Measurements from ENCODE around the gene NAA10. TPM values are rescaled to one million over a fixed set of nuclear protein-coding genes. Genes with fewer than 3 reads are reported as not detected.

The NAA10 gene
- total RNA-seq, 1 experiment from 2014 or later = 107 TPM

DNA sequence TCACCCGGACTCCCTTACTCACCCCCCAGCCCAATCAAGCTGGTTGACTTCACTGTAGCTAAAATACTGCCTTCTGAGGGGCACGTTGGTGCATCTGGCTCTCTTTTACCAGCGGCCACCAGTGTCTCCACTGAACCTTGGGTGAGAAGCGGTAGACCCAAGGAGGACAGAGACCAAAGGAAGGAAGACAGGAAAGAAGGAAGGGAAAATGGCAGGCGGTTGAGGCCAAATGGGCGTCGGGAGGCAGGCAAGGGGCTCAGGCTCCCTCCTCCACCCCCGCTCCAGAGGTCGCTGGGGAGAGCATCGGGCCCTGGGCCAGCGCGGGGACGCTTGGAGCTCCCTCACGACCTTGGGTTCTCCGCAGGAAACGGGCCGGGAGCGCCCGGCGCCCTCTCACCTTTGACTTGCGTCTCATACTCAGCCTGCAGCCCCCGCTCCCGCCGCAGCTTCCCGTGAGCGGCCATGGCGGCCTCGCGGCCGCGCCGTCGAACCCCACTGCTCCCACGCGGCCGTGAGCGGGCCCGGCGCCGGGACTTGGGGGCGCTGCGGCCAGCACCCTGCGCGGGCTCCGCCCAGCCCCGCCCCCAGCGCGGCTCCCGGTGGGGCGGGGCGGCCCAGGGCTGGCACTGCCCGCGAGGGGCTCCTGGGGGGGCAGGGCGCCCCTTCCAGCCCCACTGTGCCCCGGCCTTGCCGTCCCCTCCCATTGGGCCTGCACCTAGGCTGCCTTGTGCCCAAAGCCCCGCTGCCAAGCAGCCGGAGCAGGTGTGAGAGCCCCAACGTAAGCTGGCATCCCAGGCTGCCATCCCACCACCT, 8.9 kb downstream of the NAA10 start, which contains the start of gene ARHGAP4:
Gene ARHGAP4, minus strand, starts transcription at position 526 of the 813 bp plus-strand sequence. Its CDS starts 62 bp downstream, at position 464.
- CTCF ChIA-PET = interaction anchor here (0.5 to 6.9 kb wide), 13 partner anchors 9 to 199 kb away, joined by 3 to 116 read pairs (median 5); partner anchors contain the start of genes NAA10 and RENBP
- no peaks in the 10 kb centered on the region for H3K36me3 Mint-ChIP-seq
- peak; percentile 51 for TF ChIP-seq FOXP1 (CRISPR knock-in tag; IDR thresholded peaks at IDR 0.05; ENCODE audit: borderline replicate concordance)
- TF ChIP-seq, protein P1, sequence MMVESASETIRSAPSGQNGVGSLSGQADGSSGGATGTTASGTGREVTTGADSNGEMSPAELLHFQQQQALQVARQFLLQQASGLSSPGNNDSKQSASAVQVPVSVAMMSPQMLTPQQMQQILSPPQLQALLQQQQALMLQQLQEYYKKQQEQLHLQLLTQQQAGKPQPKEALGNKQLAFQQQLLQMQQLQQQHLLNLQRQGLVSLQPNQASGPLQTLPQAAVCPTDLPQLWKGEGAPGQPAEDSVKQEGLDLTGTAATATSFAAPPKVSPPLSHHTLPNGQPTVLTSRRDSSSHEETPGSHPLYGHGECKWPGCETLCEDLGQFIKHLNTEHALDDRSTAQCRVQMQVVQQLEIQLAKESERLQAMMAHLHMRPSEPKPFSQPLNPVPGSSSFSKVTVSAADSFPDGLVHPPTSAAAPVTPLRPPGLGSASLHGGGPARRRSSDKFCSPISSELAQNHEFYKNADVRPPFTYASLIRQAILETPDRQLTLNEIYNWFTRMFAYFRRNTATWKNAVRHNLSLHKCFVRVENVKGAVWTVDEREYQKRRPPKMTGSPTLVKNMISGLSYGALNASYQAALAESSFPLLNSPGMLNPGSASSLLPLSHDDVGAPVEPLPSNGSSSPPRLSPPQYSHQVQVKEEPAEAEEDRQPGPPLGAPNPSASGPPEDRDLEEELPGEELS (CRISPR knock-in tag; IDR thresholded peaks at IDR 0.05) = no peak
- no peak for TF ChIP-seq STAT6 (CRISPR knock-in tag; conservative IDR thresholded peaks at IDR 0.05; ENCODE audit: low read depth)
- TF ChIP-seq, protein P2, sequence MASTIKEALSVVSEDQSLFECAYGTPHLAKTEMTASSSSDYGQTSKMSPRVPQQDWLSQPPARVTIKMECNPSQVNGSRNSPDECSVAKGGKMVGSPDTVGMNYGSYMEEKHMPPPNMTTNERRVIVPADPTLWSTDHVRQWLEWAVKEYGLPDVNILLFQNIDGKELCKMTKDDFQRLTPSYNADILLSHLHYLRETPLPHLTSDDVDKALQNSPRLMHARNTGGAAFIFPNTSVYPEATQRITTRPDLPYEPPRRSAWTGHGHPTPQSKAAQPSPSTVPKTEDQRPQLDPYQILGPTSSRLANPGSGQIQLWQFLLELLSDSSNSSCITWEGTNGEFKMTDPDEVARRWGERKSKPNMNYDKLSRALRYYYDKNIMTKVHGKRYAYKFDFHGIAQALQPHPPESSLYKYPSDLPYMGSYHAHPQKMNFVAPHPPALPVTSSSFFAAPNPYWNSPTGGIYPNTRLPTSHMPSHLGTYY (CRISPR knock-in tag; IDR thresholded peaks at IDR 0.05) = no peak
- TF ChIP-seq ZNF138 (CRISPR knock-in tag; conservative IDR thresholded peaks at IDR 0.05) = no peak
- TF ChIP-seq KAT7 (CRISPR knock-in tag; IDR thresholded peaks at IDR 0.05; ENCODE audit: borderline replicate concordance) = no peak
- no peak for TF ChIP-seq NR1H2 (CRISPR knock-in tag; IDR thresholded peaks at IDR 0.05)
- TF ChIP-seq, protein P3, sequence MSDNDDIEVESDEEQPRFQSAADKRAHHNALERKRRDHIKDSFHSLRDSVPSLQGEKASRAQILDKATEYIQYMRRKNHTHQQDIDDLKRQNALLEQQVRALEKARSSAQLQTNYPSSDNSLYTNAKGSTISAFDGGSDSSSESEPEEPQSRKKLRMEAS (CRISPR knock-in tag; IDR thresholded peaks at IDR 0.05) = 0 out of 2 replicates have a peak, but pooled peaks have one; percentile 15
- peak; percentile 43; the same call in 1 of the 2 replicates for TF ChIP-seq NFE2L1 (CRISPR knock-in tag; IDR thresholded peaks at IDR 0.05)
- TF ChIP-seq USF1 (CRISPR knock-in tag; IDR thresholded peaks at IDR 0.05) = no peak
- no peak for TF ChIP-seq SMAD4 (CRISPR knock-in tag; IDR thresholded peaks at IDR 0.05)
- TF ChIP-seq TEAD4 (CRISPR knock-in tag; IDR thresholded peaks at IDR 0.05) = no peak
- TF ChIP-seq MYBL2 (CRISPR knock-in tag; IDR thresholded peaks at IDR 0.05) = no peak
- 0 out of 2 replicates have a peak, but pooled peaks have one; percentile 25 for TF ChIP-seq JUN (CRISPR knock-in tag; IDR thresholded peaks at IDR 0.05)
- TF ChIP-seq NR3C1 (CRISPR knock-in tag; conservative IDR thresholded peaks at IDR 0.05; ENCODE audit: low read depth) = no peak
- TF ChIP-seq, protein P4, sequence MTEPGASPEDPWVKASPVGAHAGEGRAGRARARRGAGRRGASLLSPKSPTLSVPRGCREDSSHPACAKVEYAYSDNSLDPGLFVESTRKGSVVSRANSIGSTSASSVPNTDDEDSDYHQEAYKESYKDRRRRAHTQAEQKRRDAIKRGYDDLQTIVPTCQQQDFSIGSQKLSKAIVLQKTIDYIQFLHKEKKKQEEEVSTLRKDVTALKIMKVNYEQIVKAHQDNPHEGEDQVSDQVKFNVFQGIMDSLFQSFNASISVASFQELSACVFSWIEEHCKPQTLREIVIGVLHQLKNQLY (CRISPR knock-in tag; IDR thresholded peaks at IDR 0.05) = no peak
- TF ChIP-seq ZNF671 (CRISPR knock-in tag; IDR thresholded peaks at IDR 0.05) = peak; percentile 22; the same call in 1 of the 2 replicates
- no peak for TF ChIP-seq ZNF317 (CRISPR knock-in tag; IDR thresholded peaks at IDR 0.05; ENCODE audit: borderline replicate concordance, low read depth)
- TF ChIP-seq SP1 (CRISPR knock-in tag; conservative IDR thresholded peaks at IDR 0.05) = peak; percentile 58; the same call in 1 of the 2 replicates
- peak; percentile 79; the same call in 1 of the 2 replicates for TF ChIP-seq NFATC4 (CRISPR knock-in tag; IDR thresholded peaks at IDR 0.05)
- TF ChIP-seq, protein P5, sequence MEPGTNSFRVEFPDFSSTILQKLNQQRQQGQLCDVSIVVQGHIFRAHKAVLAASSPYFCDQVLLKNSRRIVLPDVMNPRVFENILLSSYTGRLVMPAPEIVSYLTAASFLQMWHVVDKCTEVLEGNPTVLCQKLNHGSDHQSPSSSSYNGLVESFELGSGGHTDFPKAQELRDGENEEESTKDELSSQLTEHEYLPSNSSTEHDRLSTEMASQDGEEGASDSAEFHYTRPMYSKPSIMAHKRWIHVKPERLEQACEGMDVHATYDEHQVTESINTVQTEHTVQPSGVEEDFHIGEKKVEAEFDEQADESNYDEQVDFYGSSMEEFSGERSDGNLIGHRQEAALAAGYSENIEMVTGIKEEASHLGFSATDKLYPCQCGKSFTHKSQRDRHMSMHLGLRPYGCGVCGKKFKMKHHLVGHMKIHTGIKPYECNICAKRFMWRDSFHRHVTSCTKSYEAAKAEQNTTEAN (CRISPR knock-in tag; IDR thresholded peaks at IDR 0.05) = 0 out of 2 replicates have a peak, but pooled peaks have one; percentile 56
- TF ChIP-seq ZNF263 (CRISPR knock-in tag; IDR thresholded peaks at IDR 0.05; ENCODE audit: low read depth) = no peak
- TF ChIP-seq, protein P6, sequence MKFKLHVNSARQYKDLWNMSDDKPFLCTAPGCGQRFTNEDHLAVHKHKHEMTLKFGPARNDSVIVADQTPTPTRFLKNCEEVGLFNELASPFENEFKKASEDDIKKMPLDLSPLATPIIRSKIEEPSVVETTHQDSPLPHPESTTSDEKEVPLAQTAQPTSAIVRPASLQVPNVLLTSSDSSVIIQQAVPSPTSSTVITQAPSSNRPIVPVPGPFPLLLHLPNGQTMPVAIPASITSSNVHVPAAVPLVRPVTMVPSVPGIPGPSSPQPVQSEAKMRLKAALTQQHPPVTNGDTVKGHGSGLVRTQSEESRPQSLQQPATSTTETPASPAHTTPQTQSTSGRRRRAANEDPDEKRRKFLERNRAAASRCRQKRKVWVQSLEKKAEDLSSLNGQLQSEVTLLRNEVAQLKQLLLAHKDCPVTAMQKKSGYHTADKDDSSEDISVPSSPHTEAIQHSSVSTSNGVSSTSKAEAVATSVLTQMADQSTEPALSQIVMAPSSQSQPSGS (CRISPR knock-in tag; IDR thresholded peaks at IDR 0.05; ENCODE audit: borderline replicate concordance, low read depth) = no peak
- TF ChIP-seq ZSCAN18 (CRISPR knock-in tag; IDR thresholded peaks at IDR 0.05) = no peak

More for the DNA sequence above, 8.9 kb downstream of the NAA10 start, which contains the start of gene ARHGAP4:
- H3K9me3 Mint-ChIP-seq = no peaks in the 10 kb centered on the region
- ATAC-seq (no peak), DNase-seq (ENCODE audit: low spot score) (peak; percentile 31)
- peaks cover 28% of the 10 kb centered on the region for H3K4me1 Mint-ChIP-seq
- POLR2A ChIA-PET = interaction anchor here (0.6 to 1.7 kb wide), 10 partner anchors 10 to 242 kb away, joined by 3 to 8 read pairs (median 4); no protein-coding TSS in a partner anchor
- H3K27me3 Mint-ChIP-seq (ENCODE audit: low read depth) = no peaks in the 10 kb centered on the region
- peak within 1 kb of the TSS; percentile 86 for H3K4me3 Mint-ChIP-seq
- peak within 1 kb of the TSS; percentile 87 for H3K27ac Mint-ChIP-seq
